ENCODE results near the gene NEK6. TPM values are rescaled to one million over a fixed set of nuclear protein-coding genes. Genes with fewer than 3 reads are reported as not detected.

The NEK6 gene
- total RNA-seq, 2 experiments from 2014 or later, result 5.6 to 16.4 TPM

DNA sequence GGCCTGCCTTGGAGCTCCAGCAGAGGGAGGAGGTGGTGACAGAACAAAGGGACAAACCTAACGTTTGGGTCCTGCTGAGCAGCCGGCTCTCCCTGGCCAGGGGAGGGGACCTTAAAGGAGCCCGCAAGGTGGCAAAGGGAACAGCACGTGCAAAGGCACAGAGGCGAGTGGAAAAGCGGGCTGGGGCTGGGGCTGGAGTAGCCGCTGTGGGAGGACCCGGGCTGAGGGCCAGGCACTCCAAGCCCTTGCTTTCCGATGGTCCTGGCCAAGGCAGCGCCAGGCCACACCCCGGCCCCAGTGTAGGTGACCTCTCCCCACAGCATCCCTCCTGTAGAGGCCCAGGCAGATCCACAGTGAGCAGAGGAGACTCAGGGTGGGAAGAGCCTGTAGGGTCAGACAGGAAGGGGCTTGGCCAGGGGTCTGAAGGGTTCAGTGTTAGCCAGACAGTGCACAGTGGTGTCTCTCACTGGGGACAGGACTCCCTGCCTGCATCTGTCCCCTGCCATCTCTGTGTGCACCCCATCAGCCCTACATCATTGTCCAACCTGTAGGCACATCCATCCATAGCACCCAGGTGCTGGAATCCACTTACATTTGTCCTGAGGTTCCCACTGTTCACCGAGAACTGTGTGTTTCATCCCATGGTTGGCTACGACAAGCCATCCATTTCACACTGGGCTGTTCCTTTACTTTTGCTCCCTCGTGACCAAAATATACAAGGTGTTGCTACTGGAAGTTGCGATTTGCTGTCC is 77.0 kb downstream of the NEK6 start:
- Histone ChIP-seq H2AFZ (ENCODE audit: low read length) (no peak overlapping the region), H3K79me2 (ENCODE audit: insufficient read depth, low read depth, low read length) (no peaks in the 10 kb centered on the region), H3K4me3 (ENCODE audit: low read depth, low read length, poor library complexity, severe bottlenecking) (no peak overlapping the region), H3K4me1 (ENCODE audit: insufficient read depth, low read length, poor library complexity, severe bottlenecking) (no peaks in the 10 kb centered on the region), H3K36me3 (ENCODE audit: insufficient read depth, low read length) (0 out of 2 replicates have a peak, but pooled peaks cover 10% of the 10 kb centered on the region), H3K9me2 (ENCODE audit: insufficient read depth, low read length) (no peaks in the 10 kb centered on the region), H3K9me3 (ENCODE audit: low read length) (no peaks in the 10 kb centered on the region), H4K20me1 (ENCODE audit: insufficient read depth, low read length) (no peaks in the 10 kb centered on the region), H3K27ac (ENCODE audit: low read depth, low read length, poor library complexity, severe bottlenecking) (no peak overlapping the region), H3K4me2 (ENCODE audit: low read length) (no peak overlapping the region)
- DNase-seq (ENCODE audit: low spot score), result no peak
- POLR2A ChIA-PET, result no interaction called here
- CTCF ChIA-PET (ENCODE audit: unreplicated experiment), result no interaction called here
- intact Hi-C loops (cut with micrococcal nuclease; ENCODE audit: unreplicated experiment), result no loop called here
- no TSS peak for BruUV-seq (replicated peaks)
- TF ChIP-seq EZH2phosphoT487 (IDR thresholded peaks at IDR 0.05; ENCODE audit: borderline replicate concordance, low read depth, low read length), result no peak
- TF ChIP-seq CTCF (conservative IDR thresholded peaks at IDR 0.05; ENCODE audit: low read length), result no peak

GRCh38 chr9:124335320-124335707 is 77.6 kb downstream of the NEK6 start:
- CTCF ChIA-PET (ENCODE audit: unreplicated experiment), result no interaction called here
- POLR2A ChIA-PET, result no interaction called here
- Histone ChIP-seq H2AFZ (ENCODE audit: low read length) (no peak overlapping the region), H3K9me2 (ENCODE audit: insufficient read depth, low read length) (no peaks in the 10 kb centered on the region), H3K36me3 (ENCODE audit: insufficient read depth, low read length) (0 out of 2 replicates have a peak, but pooled peaks cover 10% of the 10 kb centered on the region), H3K4me3 (ENCODE audit: low read depth, low read length, poor library complexity, severe bottlenecking) (no peak overlapping the region), H3K79me2 (ENCODE audit: insufficient read depth, low read depth, low read length) (no peaks in the 10 kb centered on the region), H3K4me2 (ENCODE audit: low read length) (no peak overlapping the region), H3K9me3 (ENCODE audit: low read length) (no peaks in the 10 kb centered on the region), H4K20me1 (ENCODE audit: insufficient read depth, low read length) (no peaks in the 10 kb centered on the region), H3K27ac (ENCODE audit: low read depth, low read length, poor library complexity, severe bottlenecking) (no peak overlapping the region), H3K4me1 (ENCODE audit: insufficient read depth, low read length, poor library complexity, severe bottlenecking) (no peaks in the 10 kb centered on the region)
- BruUV-seq (replicated peaks), result no TSS peak
- DNase-seq (ENCODE audit: low spot score), result no peak
- TF ChIP-seq EZH2phosphoT487 (IDR thresholded peaks at IDR 0.05; ENCODE audit: borderline replicate concordance, low read depth, low read length) (no peak), CTCF (conservative IDR thresholded peaks at IDR 0.05; ENCODE audit: low read length) (no peak)
- intact Hi-C loops (cut with micrococcal nuclease; ENCODE audit: unreplicated experiment), result no loop called here

DNA sequence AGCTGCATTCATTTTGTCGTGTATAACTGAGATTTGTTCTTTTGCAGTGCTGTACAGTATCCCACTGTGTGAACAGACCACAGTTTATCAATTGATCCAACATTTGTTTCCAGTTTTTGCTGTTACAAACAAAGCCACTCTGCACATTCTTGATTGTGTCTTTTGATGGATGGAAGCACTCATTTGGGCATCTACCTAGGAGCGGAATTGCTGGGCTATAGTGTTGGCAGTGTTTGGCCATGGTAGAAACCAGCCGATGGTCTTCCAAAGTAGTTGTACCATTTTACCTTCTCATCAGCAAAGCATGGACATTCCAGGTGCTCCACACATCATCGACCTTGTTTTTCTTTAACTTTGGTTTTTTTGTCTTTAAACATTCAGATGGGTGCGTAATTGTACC is 79.8 kb downstream of the NEK6 start:
- no peaks in the 10 kb centered on the region for H3K9me3 ChIP-seq (ENCODE audit: low read length)
- no peak overlapping the region for H3K4me2 ChIP-seq (ENCODE audit: low read length)
- CTCF ChIA-PET (ENCODE audit: unreplicated experiment), result no interaction called here
- no peaks in the 10 kb centered on the region for H3K79me2 ChIP-seq (ENCODE audit: insufficient read depth, low read depth, low read length)
- no peak overlapping the region for H3K27ac ChIP-seq (ENCODE audit: low read depth, low read length, poor library complexity, severe bottlenecking)
- no peaks in the 10 kb centered on the region for H4K20me1 ChIP-seq (ENCODE audit: insufficient read depth, low read length)
- DNase-seq (ENCODE audit: low spot score), result no peak
- no peaks in the 10 kb centered on the region for H3K4me1 ChIP-seq (ENCODE audit: insufficient read depth, low read length, poor library complexity, severe bottlenecking)
- intact Hi-C loops (cut with micrococcal nuclease; ENCODE audit: unreplicated experiment), result no loop called here
- H3K36me3 ChIP-seq (ENCODE audit: insufficient read depth, low read length), result 0 out of 2 replicates have a peak, but pooled peaks cover 10% of the 10 kb centered on the region
- POLR2A ChIA-PET, result interaction anchor here (1.0 kb wide), 1 partner anchor 184 kb away, joined by 3 read pairs; no protein-coding TSS in a partner anchor
- TF ChIP-seq CTCF (conservative IDR thresholded peaks at IDR 0.05; ENCODE audit: low read length), result no peak
- TF ChIP-seq EZH2phosphoT487 (IDR thresholded peaks at IDR 0.05; ENCODE audit: borderline replicate concordance, low read depth, low read length), result no peak
- no peak overlapping the region for H3K4me3 ChIP-seq (ENCODE audit: low read depth, low read length, poor library complexity, severe bottlenecking)
- no peaks in the 10 kb centered on the region for H3K9me2 ChIP-seq (ENCODE audit: insufficient read depth, low read length)
- no peak overlapping the region for H2AFZ ChIP-seq (ENCODE audit: low read length)
- BruUV-seq (replicated peaks), result no TSS peak
